ENCODE measurements around the gene EMID1. TPM values are rescaled to one million over a fixed set of nuclear protein-coding genes. Genes with fewer than 3 reads are reported as not detected.

Gene EMID1
- polyA plus RNA-seq, 1 of the 3 experiments (the other 2 are of a cell fraction): 1.1 TPM

- peaks cover 88% of the 10 kb centered on the region for H3K79me2 ChIP-seq (ENCODE audit: insufficient read depth)
- WGBS (ENCODE audit: low lambda C conversion rate): 19% methylated on average over 13 of the region's 13 CpGs
- H3K4me2 ChIP-seq: peak overlapping the region; percentile 99
- H3K9me3 ChIP-seq: no peaks in the 10 kb centered on the region
- peaks cover 25 to 39% of the 10 kb centered on the region in 2 experiments for H3K4me1 ChIP-seq (ENCODE audit: control insufficient read depth in 1 of 2, insufficient read depth in 2 of 2, low read depth in 1 of 2, low read length in 1 of 2)
- H3K9me2 ChIP-seq: no peaks in the 10 kb centered on the region
- H2AFZ ChIP-seq (ENCODE audit: low read depth): no peak overlapping the region
- H3K27me3 ChIP-seq (ENCODE audit: insufficient read depth): no peaks in the 10 kb centered on the region
- ChIA-PET POLR2A (no interaction called here), CTCF (interaction anchor here (0.6 to 3.5 kb wide), 5 partner anchors 19 to 76 kb away, joined by 3 to 19 read pairs (median 3); no protein-coding TSS in a partner anchor)
- H3K36me3 ChIP-seq (replicated peaks in 1 of 2; ENCODE audit: control insufficient read depth in 1 of 2, insufficient read depth in 2 of 2, low read length in 1 of 2): peaks cover 54 to 60% of the 10 kb centered on the region in 2 experiments
- DNase-seq: no peak
- H3K9ac ChIP-seq: peak overlapping the region; percentile 99; the same call in 1 of the 2 replicates
- no peak for TF ChIP-seq FOXM1 (IDR thresholded peaks at IDR 0.05; ENCODE audit: low read depth)
- no peak for TF ChIP-seq MEF2A (IDR thresholded peaks at IDR 0.05; ENCODE audit: borderline replicate concordance, low read depth)
- TF ChIP-seq POLR2AphosphoS5 (IDR thresholded peaks at IDR 0.05; ENCODE audit: low read depth, low read length): 0 out of 2 replicates have a peak, but pooled peaks have one; percentile 6
- no peak for TF ChIP-seq EP300 (IDR thresholded peaks at IDR 0.05; ENCODE audit: borderline replicate concordance in 1 of 2, low read depth in 1 of 2, low read length in 1 of 2)
- no peak for TF ChIP-seq YY1 (IDR thresholded peaks at IDR 0.05; ENCODE audit: low read depth)
- H4K20me1 ChIP-seq (ENCODE audit: insufficient read depth): peaks cover 64% of the 10 kb centered on the region
- H3F3A ChIP-seq (replicated peaks; ENCODE audit: insufficient read depth): peaks cover 3% of the 10 kb centered on the region
- peak overlapping the region; percentile 95 to 97 for H3K4me3 ChIP-seq (ENCODE audit: low read depth in 2 of 2, low read length in 1 of 2)
- peak overlapping the region in 1 of 2 experiments; percentile 95; a peak in 2 of 4 replicates for H3K27ac ChIP-seq (ENCODE audit: low read depth in 2 of 2, low read length in 1 of 2)
Observed at GRCh38 chr22:29269731-29270474, 64.2 kb downstream of the EMID1 start.

- Histone ChIP-seq H3K9me3 (no peaks in the 10 kb centered on the region), H3K27me3 (ENCODE audit: insufficient read depth) (no peaks in the 10 kb centered on the region), H3K9me2 (no peaks in the 10 kb centered on the region), H3K4me2 (peak overlapping the region; percentile 99), H3K27ac (ENCODE audit: low read depth in 2 of 2, low read length in 1 of 2) (no peak overlapping the region; a peak in 1 of 4 replicates), H2AFZ (ENCODE audit: low read depth) (no peak overlapping the region), H3K4me1 (ENCODE audit: control insufficient read depth in 1 of 2, insufficient read depth in 2 of 2, low read depth in 1 of 2, low read length in 1 of 2) (peaks cover 25 to 39% of the 10 kb centered on the region in 2 experiments), H4K20me1 (ENCODE audit: insufficient read depth) (peaks cover 71% of the 10 kb centered on the region), H3K79me2 (ENCODE audit: insufficient read depth) (peaks cover 95% of the 10 kb centered on the region), H3K4me3 (ENCODE audit: low read depth in 2 of 2, low read length in 1 of 2) (peak overlapping the region; percentile 95 to 97), H3K9ac (peak overlapping the region; percentile 99; the same call in 1 of the 2 replicates), H3F3A (replicated peaks; ENCODE audit: insufficient read depth) (peaks cover 3% of the 10 kb centered on the region), H3K36me3 (replicated peaks in 1 of 2; ENCODE audit: control insufficient read depth in 1 of 2, insufficient read depth in 2 of 2, low read length in 1 of 2) (peaks cover 61% of the 10 kb centered on the region in 2 experiments)
- POLR2A ChIA-PET: no interaction called here
- CTCF ChIA-PET: interaction anchor here (0.6 to 3.5 kb wide), 5 partner anchors 18 to 88 kb away, joined by 3 to 19 read pairs (median 4); no protein-coding TSS in a partner anchor
- no peak for DNase-seq
- 35% methylated on average over 9 of the region's 9 CpGs for WGBS (ENCODE audit: low lambda C conversion rate)
- TF ChIP-seq FOXM1 (IDR thresholded peaks at IDR 0.05; ENCODE audit: low read depth): no peak
- no peak for TF ChIP-seq YY1 (IDR thresholded peaks at IDR 0.05; ENCODE audit: low read depth)
- no peak for TF ChIP-seq FOSL2 (IDR thresholded peaks at IDR 0.05; ENCODE audit: borderline replicate concordance, low read depth)
- TF ChIP-seq ELF1 (IDR thresholded peaks at IDR 0.05): no peak
- no peak for TF ChIP-seq NFIC (IDR thresholded peaks at IDR 0.05; ENCODE audit: borderline replicate concordance)
- no peak for TF ChIP-seq RXRA (IDR thresholded peaks at IDR 0.05; ENCODE audit: borderline replicate concordance, low read depth)
- no peak for TF ChIP-seq POLR2AphosphoS5 (IDR thresholded peaks at IDR 0.05; ENCODE audit: low read depth, low read length)
- no peak for TF ChIP-seq RFX5 (IDR thresholded peaks at IDR 0.05; ENCODE audit: low read length)
- TF ChIP-seq TCF12 (IDR thresholded peaks at IDR 0.05): no peak
- TF ChIP-seq USF1 (IDR thresholded peaks at IDR 0.05; ENCODE audit: borderline replicate concordance, low read depth): no peak
- no peak for TF ChIP-seq EZH2phosphoT487 (IDR thresholded peaks at IDR 0.05; ENCODE audit: borderline replicate concordance, low read depth)
- TF ChIP-seq RCOR1 (IDR thresholded peaks at IDR 0.05; ENCODE audit: low read length): no peak
- TF ChIP-seq FOXJ3 (CRISPR knock-in tag; IDR thresholded peaks at IDR 0.05): no peak
- no peak for TF ChIP-seq TEAD4 (IDR thresholded peaks at IDR 0.05; ENCODE audit: borderline replicate concordance, insufficient read depth)
- TF ChIP-seq SMC3 (IDR thresholded peaks at IDR 0.05; ENCODE audit: low read depth, low read length): no peak
- TF ChIP-seq IRF3 (IDR thresholded peaks at IDR 0.05; ENCODE audit: low read depth, low read length): no peak
Observed at GRCh38 chr22:29270475-29271271, 65.0 kb downstream of the EMID1 start.
